NB4 (cell line): Measurements from ENCODE around the gene TRIM60.

ENCODE experiments used
- CTCF ChIP-seq: IDR thresholded peaks from one replicate; pipeline ENCODE4 v1.5.1; 2012; ENCODE audit warnings: low read depth, low read length
- MAX ChIP-seq: IDR thresholded peaks from 2 replicates; pipeline ENCODE4 v1.6.1; 2011; ENCODE audit warnings: low read depth, low read length
- POLR2A ChIP-seq: IDR thresholded peaks from 2 replicates; pipeline ENCODE4 v1.6.1; 2011; ENCODE audit warnings: mild to moderate bottlenecking; ENCODE audit not compliant: insufficient read length; ENCODE audit errors: extremely low read depth

GRCh38 chr4:165005352-165005925 is 26.4 kb upstream of the TRIM60 start:
- no peak for TF ChIP-seq POLR2A
- TF ChIP-seq CTCF = no peak
- no peak for TF ChIP-seq MAX
